ENCODE data around the gene ADORA1. TPM values are rescaled to one million over a fixed set of nuclear protein-coding genes. Genes with fewer than 3 reads are reported as not detected.

The ADORA1 gene
- total and polyA plus RNA-seq, 2 donors (not counting 3 experiments of a cell fraction or from before 2014, with no cell fraction given), result 0.15 TPM; not detected in 1

- H3K9ac ChIP-seq (replicated peaks; ENCODE audit: extremely low read depth, insufficient read depth, low read length), result no peak overlapping the region
- no peak overlapping the region for H2AFZ ChIP-seq (ENCODE audit: low read depth, low read length)
- dilution Hi-C loops (cut with MboI; ENCODE audit: extremely low pct_ligation_motif_present, low sequenced_read_pairs) (no loop called here), intact Hi-C loops (cut with micrococcal nuclease) (no loop called here)
- CTCF ChIA-PET, result interaction anchor here (2.6 to 4.8 kb wide), 2 partner anchors 59 to 103 kb away, joined by 11 to 22 read pairs; no protein-coding TSS in a partner anchor
- no peaks in the 10 kb centered on the region for H4K20me1 ChIP-seq (replicated peaks; ENCODE audit: control insufficient read depth, extremely low read depth, insufficient read depth, low read length)
- no peak overlapping the region for H3K4me2 ChIP-seq (ENCODE audit: insufficient read depth, low read length)
- no peak overlapping the region for H3K4me3 ChIP-seq (replicated peaks in 1 of 3; ENCODE audit: insufficient read depth in 1 of 3, low read depth in 1 of 3, low read length in 3 of 3)
- no peaks in the 10 kb centered on the region for H3K79me2 ChIP-seq (ENCODE audit: control insufficient read depth, insufficient read depth, low read length)
- H3K27me3 ChIP-seq (ENCODE audit: control insufficient read depth in 2 of 2, insufficient read depth in 2 of 2, low read length in 2 of 2), result peaks cover 31 to 36% of the 10 kb centered on the region in 2 experiments
- FAIRE-seq (no peak), DNase-seq (ENCODE audit: low read depth, low spot score) (no peak)
- no peak for TF ChIP-seq GATA2 (IDR thresholded peaks at IDR 0.05; ENCODE audit: insufficient read depth, insufficient read length, low read depth, low read length)
- TF ChIP-seq CTCF (IDR thresholded peaks at IDR 0.05; ENCODE audit: extremely low read depth in 1 of 2, insufficient read depth in 1 of 2, low read depth in 1 of 2, low read length in 2 of 2), result no peak
- no peak for TF ChIP-seq POLR2AphosphoS5 (IDR thresholded peaks at IDR 0.05; ENCODE audit: insufficient read depth, low read depth, low read length)
- H3K9me1 ChIP-seq (replicated peaks; ENCODE audit: control insufficient read depth, extremely low read depth, insufficient read depth, low read length), result no peaks in the 10 kb centered on the region
- BruUV-seq (replicated peaks), result no TSS peak
- H3K36me3 ChIP-seq (ENCODE audit: control insufficient read depth in 2 of 2, extremely low read depth in 1 of 2, insufficient read depth in 2 of 2, low read length in 2 of 2), result no peaks in the 10 kb centered on the region
- H3K9me3 ChIP-seq (replicated peaks; ENCODE audit: control insufficient read depth, insufficient read depth, low read length), result no peaks in the 10 kb centered on the region
- POLR2A ChIA-PET, result no interaction called here
- no peak overlapping the region for H3K27ac ChIP-seq (ENCODE audit: insufficient read depth, low read depth, low read length)
- H3K4me1 ChIP-seq (ENCODE audit: control insufficient read depth, extremely low read depth, insufficient read depth, low read length), result no peaks in the 10 kb centered on the region
Measured at GRCh38 chr1:203113308-203113707, 14.2 kb upstream of the ADORA1 start.

- no peak overlapping the region for H3K9ac ChIP-seq (replicated peaks; ENCODE audit: extremely low read depth, insufficient read depth, low read length)
- no peak overlapping the region for H2AFZ ChIP-seq (ENCODE audit: low read depth, low read length)
- intact Hi-C loops (cut with micrococcal nuclease) (no loop called here), dilution Hi-C loops (cut with MboI; ENCODE audit: extremely low pct_ligation_motif_present, low sequenced_read_pairs) (no loop called here)
- no peak overlapping the region for H3K27ac ChIP-seq (ENCODE audit: insufficient read depth, low read depth, low read length)
- no peaks in the 10 kb centered on the region for H3K79me2 ChIP-seq (ENCODE audit: control insufficient read depth, insufficient read depth, low read length)
- no peak overlapping the region for H3K4me2 ChIP-seq (ENCODE audit: insufficient read depth, low read length)
- no peak for TF ChIP-seq POLR2A (IDR thresholded peaks at IDR 0.05; ENCODE audit: low read depth, low read length)
- no peaks in the 10 kb centered on the region for H3K9me3 ChIP-seq (replicated peaks; ENCODE audit: control insufficient read depth, insufficient read depth, low read length)
- no TSS peak for BruUV-seq (replicated peaks)
- H3K9me1 ChIP-seq (replicated peaks; ENCODE audit: control insufficient read depth, extremely low read depth, insufficient read depth, low read length), result no peaks in the 10 kb centered on the region
- FAIRE-seq, result no peak
- no peaks in the 10 kb centered on the region for H3K4me1 ChIP-seq (ENCODE audit: control insufficient read depth, extremely low read depth, insufficient read depth, low read length)
- no peaks in the 10 kb centered on the region for H3K36me3 ChIP-seq (ENCODE audit: control insufficient read depth in 2 of 2, extremely low read depth in 1 of 2, insufficient read depth in 2 of 2, low read length in 2 of 2)
- H3K4me3 ChIP-seq (replicated peaks in 1 of 3; ENCODE audit: insufficient read depth in 1 of 3, low read depth in 1 of 3, low read length in 3 of 3), result no peak overlapping the region
- DNase-seq (ENCODE audit: low read depth, low spot score), result no peak
- ChIA-PET POLR2A (no interaction called here), CTCF (interaction anchor here (2.6 to 6.5 kb wide), 3 partner anchors 58 to 155 kb away, joined by 11 to 63 read pairs (median 22); no protein-coding TSS in a partner anchor)
- no peaks in the 10 kb centered on the region for H4K20me1 ChIP-seq (replicated peaks; ENCODE audit: control insufficient read depth, extremely low read depth, insufficient read depth, low read length)
- H3K27me3 ChIP-seq (ENCODE audit: control insufficient read depth in 2 of 2, insufficient read depth in 2 of 2, low read length in 2 of 2), result peaks cover 32 to 40% of the 10 kb centered on the region in 2 experiments
Measured at GRCh38 chr1:203114202-203114601, 13.3 kb upstream of the ADORA1 start.
